Measurements from ENCODE around the gene ALPP.

ALPP gene

DNA sequence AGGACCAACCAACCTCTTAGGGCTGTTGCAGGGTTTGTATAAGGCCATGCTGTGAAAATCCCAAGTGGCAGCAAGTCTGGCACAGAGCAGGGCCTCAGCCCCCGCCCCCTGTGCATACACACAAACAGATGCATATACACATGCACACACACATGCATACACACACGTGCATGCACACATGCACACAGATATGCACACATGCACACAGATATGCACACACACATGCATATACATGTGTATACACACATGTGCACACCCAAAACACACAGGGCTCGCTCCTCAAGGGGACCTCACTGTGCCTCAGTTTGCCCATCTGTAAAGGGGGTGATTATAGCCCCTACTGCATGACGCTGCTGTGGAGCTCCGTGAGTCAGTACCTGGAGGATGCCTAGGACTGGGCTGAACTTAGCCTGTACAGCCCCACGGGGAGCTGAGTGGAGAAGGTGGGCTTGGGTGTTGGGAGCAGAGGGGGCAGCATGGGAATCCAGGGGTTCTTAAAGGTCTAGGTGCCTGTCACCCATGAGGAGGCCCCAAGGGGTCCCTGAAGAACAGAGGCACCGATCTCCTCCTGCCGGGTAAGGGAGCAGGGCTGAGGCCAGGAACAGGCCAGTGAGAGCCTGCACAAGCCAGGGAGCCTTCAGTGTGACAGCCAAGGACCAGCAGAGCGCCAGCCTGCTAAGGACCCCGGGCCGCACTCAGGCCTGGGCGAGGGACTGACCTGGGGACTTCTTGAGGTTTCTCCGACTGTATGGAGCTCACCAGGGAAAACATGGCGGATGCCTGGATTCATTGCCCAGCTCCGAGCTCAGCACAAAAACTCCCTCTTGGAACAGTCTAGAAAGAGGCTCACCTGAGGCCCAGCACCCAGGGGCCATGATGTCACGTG is 53.4 kb downstream of the ALPP start:
- DNase-seq = no peak

Measured in NCI-H526 (cell line).